IPS-20b (cell line): ENCODE measurements around the gene MCFD2.
"Not testable (repeated sequence)": the region's sequence is repeated elsewhere in the genome, so short reads cannot be mapped to it uniquely, and the experiment has no call there.

Experiments used
- H3K27ac ChIP-seq: one replicate; pipeline ENCODE4 v1.5.1; 2013; ENCODE audit warnings: low read length
- H3K27me3 ChIP-seq: 2 replicates; pipeline ENCODE4 v1.6.1; 2013; ENCODE audit warnings: mild to moderate bottlenecking, low read length, inconsistent platforms; ENCODE audit not compliant: insufficient read depth
- H3K36me3 ChIP-seq: 2 replicates; pipeline ENCODE4 v1.6.1; 2013; ENCODE audit warnings: low read depth, mild to moderate bottlenecking, inconsistent platforms, low read length, moderate library complexity; ENCODE audit not compliant: insufficient read depth
- H3K4me1 ChIP-seq: 2 replicates; pipeline ENCODE4 v1.6.1; 2013; ENCODE audit warnings: mild to moderate bottlenecking, control low read depth, inconsistent platforms, low read length, moderate library complexity; ENCODE audit not compliant: insufficient read depth
- H3K4me3 ChIP-seq: 2 replicates; pipeline ENCODE4 v1.5.1; 2013; ENCODE audit warnings: mild to moderate bottlenecking, low read length, inconsistent platforms
- H3K9ac ChIP-seq: 2 replicates; pipeline ENCODE4 v1.6.1; 2013; ENCODE audit warnings: low read depth, mild to moderate bottlenecking, inconsistent platforms, low read length, moderate library complexity
- H3K9me3 ChIP-seq: 2 replicates; pipeline ENCODE4 v1.6.1; 2013; ENCODE audit warnings: mild to moderate bottlenecking, low read depth, low read length, inconsistent platforms; ENCODE audit not compliant: insufficient read depth

Gene MCFD2

DNA sequence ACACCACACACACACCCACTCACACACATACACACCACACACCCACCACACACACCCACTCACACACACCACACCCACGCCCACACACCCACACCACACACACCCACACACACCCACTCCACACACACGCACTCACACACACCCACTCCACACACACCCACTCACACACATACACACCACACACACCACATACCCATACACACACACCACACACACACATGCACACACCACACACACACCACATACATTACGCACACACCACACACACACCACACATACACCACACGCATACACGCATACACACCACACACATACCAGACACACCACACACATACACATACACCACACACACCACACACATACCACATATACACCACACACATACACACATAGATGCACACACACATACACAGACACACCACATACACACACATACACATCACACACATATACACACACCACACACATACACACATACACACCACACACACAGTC is 37.9 kb downstream of the MCFD2 start:
- Histone ChIP-seq H3K4me3 (no peak overlapping the region), H3K9me3 (no peaks in the 10 kb centered on the region), H3K36me3 (no peaks in the 10 kb centered on the region), H3K9ac (no peak overlapping the region), H3K27me3 (no peaks in the 10 kb centered on the region), H3K27ac (no peak overlapping the region), H3K4me1 (no peaks in the 10 kb centered on the region)

DNA sequence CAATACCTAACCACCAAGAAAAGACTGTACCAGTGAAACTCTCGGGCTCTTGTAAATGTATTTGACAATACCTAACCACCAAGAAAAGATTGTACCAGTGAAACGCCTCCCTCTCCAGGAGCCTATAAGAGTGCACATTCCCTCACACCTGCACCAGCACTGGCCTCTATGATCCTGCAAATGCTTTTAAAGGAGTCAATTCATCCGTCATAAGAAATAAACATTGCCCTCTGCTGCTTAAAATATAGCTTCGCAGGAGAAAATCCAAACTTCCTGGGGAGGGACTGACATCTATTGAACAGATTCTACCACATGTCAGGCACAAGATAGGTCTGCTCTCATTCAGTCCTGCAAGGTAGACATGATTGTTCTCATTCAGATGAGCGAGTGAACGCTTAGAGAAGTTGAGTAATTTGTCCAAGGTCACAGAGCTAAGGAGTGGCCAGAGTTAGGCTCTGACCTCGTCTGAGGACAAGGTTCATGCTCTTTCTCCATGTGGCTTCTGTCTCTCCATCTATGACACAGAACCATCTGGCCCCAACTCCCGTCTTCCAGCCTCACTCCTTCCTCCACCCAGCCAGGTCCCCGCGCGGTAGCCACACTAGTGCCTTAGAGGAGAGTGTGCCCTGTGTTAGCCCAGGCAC is 38.7 kb downstream of the MCFD2 start:
- Histone ChIP-seq H3K9ac (no peak overlapping the region), H3K4me1 (no peaks in the 10 kb centered on the region), H3K36me3 (no peaks in the 10 kb centered on the region), H3K4me3 (no peak overlapping the region), H3K9me3 (no peaks in the 10 kb centered on the region), H3K27me3 (no peaks in the 10 kb centered on the region), H3K27ac (no peak overlapping the region)

DNA sequence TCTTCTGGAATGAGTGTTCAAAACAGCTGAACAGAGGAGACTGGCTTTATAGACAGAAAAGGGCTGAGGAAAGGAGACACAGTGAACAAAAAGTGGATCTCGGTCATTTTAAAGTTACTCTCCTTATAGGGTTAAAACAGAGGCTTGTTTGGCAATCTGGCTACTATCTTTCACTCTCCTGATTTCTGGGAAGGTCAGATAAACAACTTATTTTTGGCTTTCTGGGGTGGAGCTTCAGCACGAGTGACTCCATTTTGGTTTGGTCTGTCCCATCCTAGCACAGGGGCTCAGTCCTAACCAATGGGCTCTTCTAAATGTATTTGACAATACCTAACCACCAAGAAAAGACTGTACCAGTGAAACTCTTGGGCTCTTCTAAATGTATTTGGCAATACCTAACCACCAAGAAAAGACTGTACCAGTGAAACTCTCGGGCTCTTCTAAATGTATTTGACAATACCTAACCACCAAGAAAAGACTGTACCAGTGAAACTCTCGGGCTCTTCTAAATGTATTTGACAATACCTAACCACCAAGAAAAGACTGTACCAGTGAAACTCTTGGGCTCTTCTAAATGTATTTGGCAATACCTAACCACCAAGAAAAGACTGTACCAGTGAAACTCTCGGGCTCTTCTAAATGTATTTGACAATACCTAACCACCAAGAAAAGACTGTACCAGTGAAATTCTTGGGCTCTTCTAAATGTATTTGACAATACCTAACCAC is 39.5 kb downstream of the MCFD2 start:
- not testable (repeated sequence) for H3K9ac ChIP-seq, H3K27me3 ChIP-seq, H3K4me1 ChIP-seq, H3K9me3 ChIP-seq, H3K27ac ChIP-seq, H3K4me3 ChIP-seq, H3K36me3 ChIP-seq

DNA sequence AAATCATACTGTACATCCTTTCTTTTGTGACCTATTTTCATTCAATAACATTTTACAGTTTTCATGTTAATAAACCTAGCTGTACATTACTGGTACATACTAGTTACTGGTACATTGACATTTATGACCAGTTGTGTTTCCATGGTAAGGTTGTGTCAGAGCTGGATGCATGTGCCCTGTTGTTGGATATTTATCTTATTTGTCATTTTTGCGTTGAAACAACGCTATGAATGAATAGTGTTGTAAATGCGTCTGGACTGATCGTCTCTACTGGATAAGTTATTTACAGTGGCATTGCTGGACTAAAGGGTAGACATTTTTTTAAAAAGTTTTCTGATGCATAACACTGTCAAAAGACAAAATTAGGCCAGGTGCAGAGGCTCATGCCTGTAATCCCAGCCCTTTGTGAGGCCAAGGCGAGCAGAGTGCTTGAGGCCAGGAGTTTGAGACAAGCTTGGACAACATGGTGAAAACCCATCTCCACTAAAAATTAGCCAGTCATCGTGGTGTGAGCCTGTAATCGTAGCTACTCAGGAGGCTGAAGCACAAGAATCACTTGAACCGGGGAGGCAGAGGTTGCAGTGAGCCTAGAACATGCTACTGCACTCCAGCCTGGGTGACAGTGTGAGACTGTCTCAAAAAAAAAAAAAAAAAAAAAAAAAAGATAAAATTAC is 40.2 kb downstream of the MCFD2 start:
- Histone ChIP-seq H3K9ac (no peak overlapping the region), H3K36me3 (no peaks in the 10 kb centered on the region), H3K4me1 (no peaks in the 10 kb centered on the region)

DNA sequence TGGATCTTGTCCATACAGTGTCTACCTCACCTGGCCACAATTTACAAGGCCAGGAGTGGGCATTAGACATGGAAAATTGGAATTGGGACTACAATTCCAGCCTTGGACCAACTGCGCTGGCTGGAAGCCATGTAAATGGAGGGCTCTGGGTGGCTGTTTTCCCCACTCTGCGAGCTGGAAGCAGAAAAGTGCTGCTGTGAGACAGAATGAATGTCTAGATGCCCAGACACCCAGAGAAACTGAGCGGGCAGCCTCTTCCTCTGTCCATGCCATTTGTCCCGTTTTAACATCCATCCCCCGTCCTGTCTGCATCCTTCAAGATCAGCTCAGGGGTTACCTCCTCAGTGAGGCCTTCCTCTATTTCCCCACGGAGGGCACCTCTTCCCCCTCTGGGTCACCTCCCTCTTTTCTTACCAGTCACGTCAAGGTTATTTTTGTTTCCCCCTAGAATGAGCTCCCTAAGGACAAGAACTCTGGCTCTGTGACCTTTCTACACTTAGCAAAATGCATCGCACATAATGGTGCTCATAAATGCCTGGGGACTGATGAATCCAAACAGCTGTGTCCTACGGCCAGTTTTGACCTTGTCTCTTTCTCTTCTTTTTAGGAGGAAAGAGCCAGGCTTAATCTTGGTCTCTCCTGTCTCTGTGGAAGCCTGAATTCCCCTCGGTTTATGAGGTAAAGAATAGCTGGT is 41.2 kb downstream of the MCFD2 start:
- no peaks in the 10 kb centered on the region for H3K36me3 ChIP-seq
- no peaks in the 10 kb centered on the region for H3K9me3 ChIP-seq
- H3K9ac ChIP-seq = no peak overlapping the region
- no peaks in the 10 kb centered on the region for H3K27me3 ChIP-seq
- no peak overlapping the region for H3K4me3 ChIP-seq
- no peak overlapping the region for H3K27ac ChIP-seq
- H3K4me1 ChIP-seq = no peaks in the 10 kb centered on the region

More for the DNA sequence above, 40.2 kb downstream of the MCFD2 start:
- Histone ChIP-seq H3K9me3 (no peaks in the 10 kb centered on the region), H3K27me3 (no peaks in the 10 kb centered on the region), H3K27ac (no peak overlapping the region), H3K4me3 (no peak overlapping the region)

DNA sequence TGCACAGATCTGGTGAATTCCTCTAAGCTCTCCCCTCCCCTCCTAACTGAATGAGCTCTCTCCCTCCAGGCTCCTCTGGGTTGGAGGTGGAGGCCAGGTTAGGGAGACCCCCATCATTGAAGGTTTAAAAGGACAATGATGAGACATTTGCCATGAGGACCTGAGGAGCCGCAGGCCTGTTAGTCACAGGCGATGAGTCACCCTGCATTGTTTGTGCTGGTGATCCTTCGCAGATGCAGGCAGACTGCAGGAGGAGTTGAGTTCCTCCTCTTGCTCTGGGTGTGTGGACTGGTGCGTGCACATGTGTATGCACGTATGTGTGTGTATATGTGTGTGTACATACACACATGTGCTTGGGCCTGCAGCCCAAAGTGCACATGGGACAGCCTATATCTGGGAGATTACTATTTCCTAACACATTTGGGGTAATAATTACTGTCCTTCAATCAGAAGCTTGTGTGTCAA is 42.0 kb downstream of the MCFD2 start:
- no peaks in the 10 kb centered on the region for H3K27me3 ChIP-seq
- H3K4me1 ChIP-seq = no peaks in the 10 kb centered on the region
- H3K9me3 ChIP-seq = no peaks in the 10 kb centered on the region
- H3K27ac ChIP-seq = no peak overlapping the region
- no peak overlapping the region for H3K4me3 ChIP-seq
- H3K9ac ChIP-seq = no peak overlapping the region
- no peaks in the 10 kb centered on the region for H3K36me3 ChIP-seq

DNA sequence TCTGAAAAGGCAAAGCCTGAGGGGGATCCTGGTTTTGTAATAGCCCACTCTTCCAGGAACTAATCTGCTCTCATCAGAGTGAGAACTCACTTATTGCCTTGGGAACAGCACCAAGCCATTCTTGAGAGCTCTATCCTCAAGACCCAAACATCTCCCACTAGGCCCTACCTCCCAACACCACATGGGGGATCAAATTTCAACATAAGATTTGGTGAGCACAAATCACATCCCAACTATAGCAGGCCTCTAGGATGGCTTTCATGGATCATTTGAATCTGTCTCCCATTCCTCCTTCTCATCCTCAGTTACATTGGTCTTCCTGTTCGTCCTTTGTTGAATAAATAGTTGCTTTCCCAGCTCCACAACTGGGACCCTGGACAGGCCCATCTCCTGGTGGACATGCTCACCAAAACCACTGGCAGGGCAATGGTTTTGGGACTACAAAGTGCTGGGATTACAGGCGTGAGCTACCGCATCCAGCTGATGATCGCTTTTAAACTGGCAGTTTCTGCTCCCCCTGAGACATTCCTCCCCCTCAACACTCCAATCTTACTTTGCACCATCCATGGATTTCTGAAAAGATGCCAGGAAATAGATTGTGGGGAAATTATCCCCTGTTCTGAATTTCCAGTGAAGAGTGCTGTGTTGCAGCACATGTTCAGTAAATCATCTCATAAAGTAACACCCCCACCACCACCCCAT is 42.6 kb downstream of the MCFD2 start:
- Histone ChIP-seq H3K36me3 (no peaks in the 10 kb centered on the region), H3K9ac (no peak overlapping the region), H3K4me1 (no peaks in the 10 kb centered on the region), H3K4me3 (no peak overlapping the region), H3K9me3 (no peaks in the 10 kb centered on the region), H3K27ac (no peak overlapping the region), H3K27me3 (no peaks in the 10 kb centered on the region)

DNA sequence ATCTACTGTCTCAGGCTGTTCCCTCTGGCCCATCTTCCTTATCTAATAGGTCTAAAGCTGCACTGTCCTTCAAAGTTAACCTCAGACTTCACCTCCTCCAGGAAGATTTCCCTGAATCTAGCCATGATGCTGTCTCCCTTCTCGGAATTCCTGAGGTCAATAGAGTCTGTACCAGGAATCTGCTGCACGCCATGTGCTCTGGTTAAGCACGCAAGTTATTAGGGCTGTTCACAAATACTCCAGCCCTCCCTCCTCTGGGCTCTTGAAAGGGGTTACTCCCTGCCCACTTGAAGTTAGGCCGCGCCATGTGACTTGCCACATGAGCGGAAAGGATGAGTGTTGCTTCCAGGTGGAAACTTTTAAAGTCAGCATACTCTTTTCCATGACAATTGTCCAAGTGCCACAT is 43.6 kb downstream of the MCFD2 start:
- no peaks in the 10 kb centered on the region for H3K9me3 ChIP-seq
- H3K27ac ChIP-seq = no peak overlapping the region
- H3K9ac ChIP-seq = no peak overlapping the region
- H3K36me3 ChIP-seq = no peaks in the 10 kb centered on the region
- no peak overlapping the region for H3K4me3 ChIP-seq
- H3K27me3 ChIP-seq = no peaks in the 10 kb centered on the region
- H3K4me1 ChIP-seq = no peaks in the 10 kb centered on the region

DNA sequence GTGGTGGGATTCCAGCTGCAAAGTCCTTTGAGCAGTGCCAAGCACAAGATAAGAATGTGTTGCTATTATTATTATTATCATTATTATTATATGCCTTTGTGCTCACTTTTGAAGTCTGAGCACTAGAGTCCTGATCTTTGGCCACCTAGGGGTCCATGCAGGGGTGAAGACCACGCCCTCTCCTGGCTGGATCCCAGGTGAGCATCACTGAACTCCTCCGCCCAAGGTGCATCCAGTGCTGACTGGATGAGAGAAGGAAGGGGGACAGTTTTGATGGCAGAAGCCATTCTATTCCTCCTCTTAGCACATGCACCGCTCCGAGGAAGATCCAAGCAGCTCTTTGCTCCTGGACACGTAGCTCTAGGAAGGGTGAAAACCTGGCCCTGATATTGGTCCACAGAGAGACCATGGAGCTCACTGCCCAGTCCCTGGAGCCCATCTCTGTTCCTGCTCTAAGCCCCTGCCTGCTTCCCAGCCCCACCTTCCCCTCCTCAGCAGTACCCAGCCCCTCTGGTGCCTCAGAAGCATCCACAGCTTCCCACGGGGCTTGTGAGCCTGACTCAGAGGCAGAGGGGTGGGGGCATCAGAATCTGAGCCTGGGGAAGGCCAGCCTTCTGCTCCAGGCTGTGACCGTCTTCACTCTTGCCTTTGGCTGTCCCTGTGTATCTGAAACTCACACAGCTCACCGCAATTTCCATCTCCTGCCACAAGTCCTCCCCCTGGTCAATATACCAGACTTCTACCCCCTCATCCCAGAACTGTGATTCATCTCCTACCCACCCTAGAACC is 45.4 kb downstream of the MCFD2 start:
- Histone ChIP-seq H3K27me3 (no peaks in the 10 kb centered on the region), H3K27ac (no peak overlapping the region), H3K4me3 (no peak overlapping the region), H3K36me3 (no peaks in the 10 kb centered on the region), H3K9me3 (no peaks in the 10 kb centered on the region), H3K9ac (no peak overlapping the region), H3K4me1 (no peaks in the 10 kb centered on the region)

DNA sequence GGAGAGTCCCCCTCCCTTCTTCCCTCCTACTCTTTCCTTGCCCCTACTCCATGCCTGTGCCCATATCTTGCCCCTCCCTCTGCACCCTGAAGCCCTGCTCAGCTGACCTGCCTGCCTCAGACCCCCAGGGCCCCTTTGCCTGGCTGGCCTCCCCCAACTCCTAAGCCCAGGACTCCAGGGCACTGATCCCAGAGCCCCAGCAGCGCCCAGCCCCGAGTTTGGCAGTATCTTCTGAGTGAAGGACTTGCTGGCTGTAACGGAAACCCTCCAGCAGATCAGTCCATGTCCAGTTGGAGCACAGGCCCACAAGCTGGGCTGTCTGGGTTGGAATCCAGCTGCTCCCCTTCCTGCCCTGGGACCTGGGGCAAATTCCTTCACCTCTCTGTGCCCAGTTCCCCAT is 46.0 kb downstream of the MCFD2 start:
- no peak overlapping the region for H3K27ac ChIP-seq
- H3K27me3 ChIP-seq = no peaks in the 10 kb centered on the region
- no peaks in the 10 kb centered on the region for H3K4me1 ChIP-seq
- H3K4me3 ChIP-seq = no peak overlapping the region
- no peak overlapping the region for H3K9ac ChIP-seq
- H3K9me3 ChIP-seq = no peaks in the 10 kb centered on the region
- no peaks in the 10 kb centered on the region for H3K36me3 ChIP-seq
